Measurements from ENCODE around the gene MEIOSIN. TPM values are rescaled to one million over a fixed set of nuclear protein-coding genes. Genes with fewer than 3 reads are reported as not detected.

The MEIOSIN gene
- total RNA-seq, 1 donor from 2014 or later: not detected

- H3K27ac Mint-ChIP-seq (ENCODE audit: unreplicated experiment): no peak overlapping the region
Observed at GRCh38 chr19:45757695-45758094, 24.5 kb downstream of the MEIOSIN start.

GRCh38 chr19:45758921-45759320 is 25.7 kb downstream of the MEIOSIN start:
- no peak for TF ChIP-seq CTCF (IDR thresholded peaks at IDR 0.05)
- H3K27ac Mint-ChIP-seq (ENCODE audit: unreplicated experiment): no peak overlapping the region
- H3K4me3 Mint-ChIP-seq (ENCODE audit: unreplicated experiment): no peak overlapping the region
- H3K27me3 Mint-ChIP-seq (ENCODE audit: unreplicated experiment): no peaks in the 10 kb centered on the region
- peaks cover 8% of the 10 kb centered on the region for H3K4me1 Mint-ChIP-seq (ENCODE audit: unreplicated experiment)
- DNase-seq (ENCODE audit: extremely low spot score, unreplicated experiment): no peak
- no peaks in the 10 kb centered on the region for H3K9me3 Mint-ChIP-seq (ENCODE audit: unreplicated experiment)
- no peaks in the 10 kb centered on the region for H3K36me3 Mint-ChIP-seq (ENCODE audit: unreplicated experiment)

More at GRCh38 chr19:45757695-45758094, 24.5 kb downstream of the MEIOSIN start:
- H3K4me1 Mint-ChIP-seq (ENCODE audit: unreplicated experiment): peaks cover 8% of the 10 kb centered on the region
- no peak for DNase-seq (ENCODE audit: extremely low spot score, unreplicated experiment)
- H3K27me3 Mint-ChIP-seq (ENCODE audit: unreplicated experiment): no peaks in the 10 kb centered on the region
- H3K9me3 Mint-ChIP-seq (ENCODE audit: unreplicated experiment): no peaks in the 10 kb centered on the region
- H3K4me3 Mint-ChIP-seq (ENCODE audit: unreplicated experiment): no peak overlapping the region
- no peaks in the 10 kb centered on the region for H3K36me3 Mint-ChIP-seq (ENCODE audit: unreplicated experiment)
- no peak for TF ChIP-seq CTCF (IDR thresholded peaks at IDR 0.05)

- peaks cover 24% of the 10 kb centered on the region for H3K4me1 Mint-ChIP-seq (ENCODE audit: unreplicated experiment)
Observed at GRCh38 chr19:45761714-45762113, 28.5 kb downstream of the MEIOSIN start.

GRCh38 chr19:45762870-45763631 is 29.8 kb downstream of the MEIOSIN start:
- Mint-ChIP-seq H3K36me3 (ENCODE audit: unreplicated experiment) (peaks cover 3% of the 10 kb centered on the region), H3K4me1 (ENCODE audit: unreplicated experiment) (peaks cover 19% of the 10 kb centered on the region), H3K27me3 (ENCODE audit: unreplicated experiment) (no peaks in the 10 kb centered on the region), H3K4me3 (ENCODE audit: unreplicated experiment) (no peak overlapping the region), H3K27ac (ENCODE audit: unreplicated experiment) (no peak overlapping the region), H3K9me3 (ENCODE audit: unreplicated experiment) (no peaks in the 10 kb centered on the region)
- no peak for TF ChIP-seq CTCF (IDR thresholded peaks at IDR 0.05)
- no peak for DNase-seq (ENCODE audit: extremely low spot score, unreplicated experiment)

More at GRCh38 chr19:45761714-45762113, 28.5 kb downstream of the MEIOSIN start:
- peaks cover 3% of the 10 kb centered on the region for H3K36me3 Mint-ChIP-seq (ENCODE audit: unreplicated experiment)
- no peaks in the 10 kb centered on the region for H3K9me3 Mint-ChIP-seq (ENCODE audit: unreplicated experiment)
- no peak overlapping the region for H3K4me3 Mint-ChIP-seq (ENCODE audit: unreplicated experiment)
- H3K27ac Mint-ChIP-seq (ENCODE audit: unreplicated experiment): no peak overlapping the region
- no peak for TF ChIP-seq CTCF (IDR thresholded peaks at IDR 0.05)
- DNase-seq (ENCODE audit: extremely low spot score, unreplicated experiment): no peak
- H3K27me3 Mint-ChIP-seq (ENCODE audit: unreplicated experiment): no peaks in the 10 kb centered on the region

GRCh38 chr19:45763691-45764294 is 30.6 kb downstream of the MEIOSIN start:
- Mint-ChIP-seq H3K9me3 (ENCODE audit: unreplicated experiment) (no peaks in the 10 kb centered on the region), H3K27me3 (ENCODE audit: unreplicated experiment) (no peaks in the 10 kb centered on the region), H3K36me3 (ENCODE audit: unreplicated experiment) (peaks cover 3% of the 10 kb centered on the region), H3K4me3 (ENCODE audit: unreplicated experiment) (no peak overlapping the region), H3K4me1 (ENCODE audit: unreplicated experiment) (peaks cover 19% of the 10 kb centered on the region), H3K27ac (ENCODE audit: unreplicated experiment) (no peak overlapping the region)
- DNase-seq (ENCODE audit: extremely low spot score, unreplicated experiment): no peak
- no peak for TF ChIP-seq CTCF (IDR thresholded peaks at IDR 0.05)
